Left renal cortex interstitium (tissue), 4 donors: Measurements from ENCODE around the gene FAH. TPM values are rescaled to one million over a fixed set of nuclear protein-coding genes. Genes with fewer than 3 reads are reported as not detected.

Source experiments
- DNase-seq, 4 donors: peaks; one replicate each; pipeline ENCODE4 v3.0.0-alpha.2; 2013; ENCODE audit warnings: low read depth in 4 of 4, low spot score in 2 of 4, missing footprints in 1 of 4
- polyA plus RNA-seq, 4 donors: library from polyadenylated mRNA; unstranded; fragments of 120-200 nt; gene quantifications; one replicate each; pipeline ENCODE4 v1.2.1, GENCODE V29; 2013; ENCODE audit not compliant: insufficient read length in 4 of 4

The FAH gene
- polyA plus RNA-seq, 4 donors: 31.2 to 41.9 (median 38.8) TPM

GRCh38 chr15:80171787-80172186, 19.0 kb downstream of the FAH start:
- no peak for DNase-seq

GRCh38 chr15:80172401-80172800, 19.6 kb downstream of the FAH start:
- DNase-seq: no peak

- DNase-seq: peak in 2 of 4 donors; percentile 26 to 53
These were observed 20.4 kb downstream of the FAH start for GRCh38 chr15:80173022-80173759.

GRCh38 chr15:80174017-80174746, 21.4 kb downstream of the FAH start:
- no peak for DNase-seq

GRCh38 chr15:80175436-80175835, 22.6 kb downstream of the FAH start:
- no peak for DNase-seq

GRCh38 chr15:80176443-80176842, 23.6 kb downstream of the FAH start:
- no peak for DNase-seq

- DNase-seq: no peak
These were observed 24.4 kb downstream of the FAH start for GRCh38 chr15:80177156-80177555.

- DNase-seq: no peak
These were observed 26.4 kb downstream of the FAH start for GRCh38 chr15:80179025-80179759.

- no peak for DNase-seq
These were observed 27.1 kb downstream of the FAH start for GRCh38 chr15:80179935-80180334.

GRCh38 chr15:80180468-80180867, 27.7 kb downstream of the FAH start:
- DNase-seq: no peak

- no peak for DNase-seq
These were observed 28.2 kb downstream of the FAH start for GRCh38 chr15:80180986-80181385.

- DNase-seq: no peak
These were observed 29.9 kb downstream of the FAH start for GRCh38 chr15:80182611-80183261.

- DNase-seq: no peak
These were observed 30.5 kb downstream of the FAH start for GRCh38 chr15:80183306-80183705.

- no peak for DNase-seq
These were observed 31.1 kb downstream of the FAH start for GRCh38 chr15:80183886-80184285.

GRCh38 chr15:80184554-80184953, 31.8 kb downstream of the FAH start:
- DNase-seq: no peak

GRCh38 chr15:80185152-80185551, 32.4 kb downstream of the FAH start:
- no peak for DNase-seq

GRCh38 chr15:80186066-80186465, 33.3 kb downstream of the FAH start:
- DNase-seq: no peak

- no peak for DNase-seq
These were observed 33.8 kb downstream of the FAH start for GRCh38 chr15:80186597-80186996.

- no peak for DNase-seq
These were observed 35.5 kb downstream of the FAH start for GRCh38 chr15:80188251-80188650.

GRCh38 chr15:80191198-80191597, 38.4 kb downstream of the FAH start:
- DNase-seq: no peak
